NCI-H146 treated with DMSO at 0.1 percent for 48 hours (cell line): ENCODE data around the gene DPP10.
"Not testable (repeated sequence)": the region's sequence is repeated elsewhere in the genome, so short reads cannot be mapped to it uniquely, and the experiment has no call there.

ENCODE experiments used
- DNase-seq: peaks from one replicate; lab custom pipeline; 2025; ENCODE audit not compliant: unreplicated experiment; lab: John Stamatoyannopoulos, UW

Gene DPP10

DNA sequence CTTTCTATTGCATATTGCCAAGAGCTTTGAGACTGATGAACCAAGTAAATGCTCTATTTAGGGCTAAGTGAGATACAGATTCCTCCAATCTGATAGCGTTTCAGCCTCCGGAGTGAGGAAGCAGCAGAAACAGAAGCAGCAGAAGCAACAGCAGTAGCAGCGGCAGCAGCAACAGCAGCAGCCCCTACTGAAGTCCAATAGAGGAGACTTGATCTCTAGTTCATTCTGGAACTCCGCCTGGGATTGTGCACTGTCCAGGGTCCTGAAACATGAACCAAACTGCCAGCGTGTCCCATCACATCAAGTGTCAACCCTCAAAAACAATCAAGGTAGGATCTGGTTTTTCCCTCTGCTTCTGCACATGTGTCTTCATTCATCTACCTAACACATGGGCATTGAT is at the start of gene DPP10:
Gene DPP10, plus strand, starts transcription at position 132 of the 400 bp plus-strand sequence.
- no peak for DNase-seq

DNA sequence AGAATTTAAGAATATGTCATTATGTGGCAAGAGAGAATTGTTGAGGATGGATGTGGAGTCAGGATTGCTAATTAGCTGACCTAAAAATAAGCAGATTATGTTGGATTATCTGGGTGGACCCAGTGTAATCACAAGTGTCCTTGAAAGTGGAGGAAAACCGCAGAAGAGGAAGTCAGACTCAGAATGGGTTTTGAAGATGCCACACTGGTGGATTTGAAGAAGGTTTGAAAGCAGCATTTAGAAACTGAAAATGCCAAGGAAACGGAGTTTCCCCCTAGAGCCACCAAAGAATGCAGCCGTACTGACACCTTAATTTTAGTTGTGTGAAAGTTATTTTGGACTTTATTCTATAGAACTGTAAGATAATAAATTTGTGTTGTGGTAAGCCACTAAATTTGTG is 41.6 kb upstream of the DPP10 start:
- DNase-seq: no peak

DNA sequence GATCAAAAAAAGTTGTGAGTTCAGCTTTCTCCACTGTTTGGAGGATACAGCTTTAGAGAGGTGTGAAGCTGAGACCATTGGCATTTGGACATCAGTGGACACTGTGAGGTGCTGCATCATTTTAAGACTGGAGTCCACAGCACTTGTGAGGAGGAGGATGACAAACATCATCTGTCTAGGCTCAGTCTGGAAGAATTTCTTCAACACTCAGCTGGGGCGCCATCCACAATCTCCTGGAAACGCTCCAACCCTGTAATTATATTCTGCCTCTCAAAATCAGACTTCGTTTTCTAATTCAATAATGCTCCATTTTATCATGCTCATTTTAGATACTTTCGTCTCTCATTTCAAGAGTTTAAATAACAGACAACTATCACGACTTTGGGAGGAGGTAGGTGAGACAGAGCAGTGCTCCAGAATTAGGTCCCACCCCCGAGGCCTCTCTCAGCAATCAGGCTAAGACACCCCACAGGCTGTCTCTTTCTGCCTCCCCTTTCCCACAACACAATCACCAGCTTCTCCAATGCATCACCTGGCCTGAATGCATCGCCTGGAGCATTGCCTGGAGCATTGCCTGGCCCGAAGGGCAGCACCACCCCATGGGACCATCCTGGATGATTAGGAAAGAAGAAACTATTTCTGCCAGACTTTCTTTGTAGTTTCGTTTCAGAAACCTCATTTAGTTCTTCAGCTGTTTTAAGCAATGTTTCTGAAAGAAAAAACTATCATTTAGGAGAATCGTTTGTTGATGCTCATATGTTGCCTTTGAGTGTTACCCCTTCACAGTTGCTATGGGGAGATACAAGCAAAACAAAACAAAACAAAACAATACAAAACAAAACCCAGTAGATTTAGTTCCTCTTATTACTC is 37.0 kb upstream of the DPP10 start:
- no peak for DNase-seq

DNA sequence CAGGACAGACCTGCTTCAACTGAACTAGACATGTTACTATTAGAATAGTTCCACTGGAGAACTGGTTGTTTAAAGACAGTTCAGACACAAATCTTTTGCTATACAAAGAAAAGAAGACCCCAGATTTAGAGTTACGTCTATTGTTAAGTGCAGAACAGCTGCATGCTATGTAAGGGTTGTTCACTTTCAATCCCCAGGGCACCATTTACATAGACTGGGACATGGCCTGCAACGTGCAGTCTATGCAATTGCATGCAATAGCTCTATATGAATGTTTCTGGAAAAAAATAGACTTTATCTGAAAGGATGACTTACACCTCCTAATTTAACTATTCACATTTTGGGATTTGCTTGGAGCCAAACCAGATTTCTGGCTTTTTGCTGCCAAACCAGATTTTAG is 36.1 kb upstream of the DPP10 start:
- no peak for DNase-seq

DNA sequence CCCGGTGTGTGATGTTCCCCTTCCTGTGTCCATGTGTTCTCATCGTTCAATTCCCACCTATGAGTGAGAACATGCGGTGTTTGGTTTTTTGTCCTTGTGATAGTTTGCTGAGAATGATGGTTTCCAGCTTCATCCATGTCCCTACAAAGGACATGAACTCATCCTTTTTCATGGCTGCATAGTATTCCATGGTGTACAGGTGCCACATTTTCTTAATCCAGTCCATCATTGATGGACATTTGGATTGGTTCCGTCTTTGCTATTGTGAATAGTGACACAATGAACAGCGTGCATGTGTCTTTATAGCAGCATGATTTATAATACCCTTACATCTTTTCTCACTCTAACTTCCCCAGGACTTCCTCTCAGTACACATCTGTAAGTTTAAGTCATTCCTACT is 35.1 kb upstream of the DPP10 start:
- DNase-seq: not testable (repeated sequence)

DNA sequence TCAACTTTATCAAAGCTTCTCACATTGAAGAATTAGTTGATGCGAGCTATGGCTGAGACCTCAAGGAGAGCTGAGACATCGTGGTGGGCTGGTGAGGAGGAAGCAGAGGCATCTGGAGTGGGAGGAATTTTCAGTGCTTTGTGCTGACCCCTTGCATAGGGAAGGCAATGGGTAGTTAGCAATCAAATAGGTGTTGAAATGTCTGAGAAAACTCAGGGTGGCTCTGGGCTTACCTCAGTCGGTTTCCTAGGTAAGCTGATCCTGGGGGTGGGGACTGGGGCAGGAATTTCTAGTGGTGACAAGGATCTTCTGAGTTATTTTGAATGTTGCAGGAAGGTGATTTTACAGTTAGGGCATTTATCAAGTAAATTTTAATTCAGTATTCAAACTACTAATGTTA is 20.7 kb upstream of the DPP10 start:
- DNase-seq: no peak

DNA sequence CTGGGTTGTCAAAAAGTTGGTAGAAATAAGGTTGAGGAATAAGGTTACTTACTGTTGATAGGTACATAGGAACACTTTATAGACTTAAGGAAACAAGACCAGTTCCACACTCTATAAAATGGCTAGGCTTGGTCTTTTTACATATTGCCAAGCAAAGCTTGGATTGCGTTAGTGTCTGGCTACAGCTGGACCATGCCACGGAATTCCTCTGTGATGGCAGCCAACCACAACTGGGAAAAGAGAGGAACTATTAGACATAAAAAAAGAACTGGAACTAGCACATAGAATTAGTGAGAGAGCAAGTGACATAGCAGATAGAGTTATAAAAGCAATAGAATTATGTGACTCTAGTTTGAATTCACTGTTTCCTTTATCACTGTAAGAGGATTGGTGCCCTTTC is 17.7 kb upstream of the DPP10 start:
- no peak for DNase-seq

DNA sequence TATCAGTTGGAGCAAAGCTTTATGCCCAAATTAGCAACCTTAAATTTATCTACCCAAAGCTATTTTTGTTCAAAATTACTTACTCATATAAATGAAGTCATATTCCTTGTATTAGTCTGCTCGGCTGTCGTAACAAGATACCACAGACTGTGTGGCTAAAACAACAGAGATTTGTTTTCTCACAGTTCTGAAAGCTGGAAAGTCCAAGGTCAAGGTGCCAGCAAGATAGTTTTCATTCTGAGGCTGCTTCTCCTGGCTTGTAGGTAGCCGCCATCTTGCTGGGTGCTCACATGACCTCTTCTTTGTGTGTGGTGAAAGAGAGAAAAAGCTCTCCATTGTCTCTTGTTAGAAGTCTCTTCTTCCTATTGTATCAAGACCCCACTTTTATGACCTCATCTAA is 15.7 kb upstream of the DPP10 start:
- no peak for DNase-seq

DNA sequence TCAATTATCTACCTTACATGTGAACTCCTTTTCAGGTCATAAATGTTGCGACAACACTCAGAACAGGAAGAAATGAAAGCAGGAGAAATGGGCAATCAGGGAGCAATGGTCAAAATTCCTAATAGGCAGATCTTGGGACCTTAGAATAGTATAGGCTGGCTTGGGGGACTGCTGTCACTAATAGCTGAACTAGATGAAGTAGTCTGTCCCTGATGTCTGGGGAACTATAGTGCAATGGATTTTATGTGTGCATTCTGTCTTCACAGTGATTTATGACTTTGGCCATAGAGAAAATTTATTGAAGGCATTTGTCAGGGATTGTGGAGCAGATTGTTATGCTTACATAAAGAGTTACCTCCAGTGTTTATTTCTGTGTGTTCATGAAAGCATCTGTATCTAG is 6.1 kb upstream of the DPP10 start:
- DNase-seq: no peak

DNA sequence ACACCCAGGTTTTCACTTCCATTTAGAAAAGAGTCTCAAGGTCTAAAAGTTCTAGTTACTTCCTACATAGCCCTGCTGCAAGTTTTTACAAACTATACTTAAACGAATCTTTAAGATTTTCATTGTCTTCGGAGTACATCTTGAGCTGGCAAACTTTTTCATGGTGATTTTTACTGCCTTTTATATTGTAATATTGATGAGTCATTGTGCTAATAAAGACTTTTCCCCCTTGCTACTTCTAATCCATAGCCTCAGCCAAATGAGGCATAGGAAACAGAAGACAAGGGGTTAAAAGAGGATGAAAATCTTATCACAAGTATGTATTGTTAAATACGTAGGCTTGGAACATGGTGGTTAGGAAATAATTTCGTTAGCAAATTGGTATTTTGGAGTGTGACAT is 4.1 kb downstream of the DPP10 start:
- no peak for DNase-seq

DNA sequence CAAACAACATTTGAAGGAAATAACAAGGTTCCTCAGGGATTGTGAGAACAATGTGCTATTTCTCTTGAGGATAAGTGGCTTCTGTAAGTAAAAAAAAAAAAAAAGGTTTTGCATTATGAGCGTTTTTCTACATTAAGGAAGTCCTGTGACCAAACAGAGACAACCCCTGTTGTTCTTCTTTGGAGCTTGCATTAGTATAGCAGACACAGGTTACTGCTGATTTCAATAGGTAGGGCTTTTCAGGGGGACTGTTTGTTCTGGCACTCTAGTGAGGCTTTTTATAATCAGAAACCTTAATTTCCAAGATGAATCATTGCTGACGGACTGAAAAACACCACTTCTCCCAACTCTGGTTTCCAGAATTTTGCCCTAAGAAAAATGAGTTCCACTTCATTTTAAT is 8.2 kb downstream of the DPP10 start:
- DNase-seq: no peak

DNA sequence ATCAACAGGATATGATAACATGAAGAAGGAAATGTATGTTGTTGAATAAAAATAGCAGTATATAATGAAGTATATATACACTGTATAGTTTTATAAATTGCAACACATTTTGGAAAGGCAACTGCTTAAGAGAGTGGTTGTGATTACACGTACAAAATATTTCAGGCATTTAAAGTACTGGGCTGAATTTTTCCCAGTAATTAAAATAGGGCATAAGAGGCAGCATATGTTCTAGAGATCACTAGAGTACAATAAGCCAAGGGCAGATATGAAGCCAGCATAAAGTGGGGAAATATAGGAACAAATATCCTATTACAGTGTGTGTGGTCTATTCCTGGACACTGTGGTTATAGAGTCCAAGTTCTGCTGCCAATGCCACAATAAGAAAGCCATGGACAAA is 14.1 kb downstream of the DPP10 start:
- DNase-seq: no peak

DNA sequence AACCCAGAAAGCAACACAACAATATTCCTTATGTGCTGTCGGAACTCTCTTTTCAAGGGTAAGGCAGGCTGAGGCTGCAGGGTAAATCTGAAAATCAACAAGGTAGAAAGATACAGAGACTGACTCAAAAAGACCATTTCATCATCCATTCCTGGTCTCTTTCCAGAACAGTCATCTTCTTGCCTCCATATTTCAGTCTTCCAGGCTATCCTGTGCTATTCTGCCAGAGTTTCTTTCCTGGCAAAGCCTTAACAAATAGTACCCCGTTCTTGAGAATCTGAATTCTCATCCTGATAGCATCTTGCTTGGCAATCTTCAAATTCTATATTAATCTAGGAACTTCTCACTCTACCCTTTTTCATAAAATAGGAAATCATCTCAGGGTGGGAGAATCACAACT is 15.5 kb downstream of the DPP10 start:
- no peak for DNase-seq

DNA sequence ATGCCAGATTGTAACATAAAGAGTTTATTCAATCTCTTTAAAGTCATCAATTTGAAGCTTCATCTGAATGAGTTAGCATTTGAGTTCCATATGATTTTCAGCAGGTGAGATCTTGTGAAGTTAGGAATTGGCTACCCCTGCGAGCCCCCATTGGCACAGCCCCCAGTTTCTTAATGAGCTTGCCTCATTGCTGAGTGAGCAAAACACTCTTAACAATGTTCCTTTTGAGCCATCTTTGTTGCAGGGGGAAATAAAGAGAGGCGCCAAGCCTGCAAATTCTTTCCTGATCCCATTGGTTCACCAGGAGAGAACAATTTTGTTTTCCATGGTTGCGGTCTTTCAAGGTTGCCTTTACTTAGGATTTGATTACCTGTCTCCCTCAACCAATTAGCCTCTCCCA is 18.7 kb downstream of the DPP10 start:
- no peak for DNase-seq

DNA sequence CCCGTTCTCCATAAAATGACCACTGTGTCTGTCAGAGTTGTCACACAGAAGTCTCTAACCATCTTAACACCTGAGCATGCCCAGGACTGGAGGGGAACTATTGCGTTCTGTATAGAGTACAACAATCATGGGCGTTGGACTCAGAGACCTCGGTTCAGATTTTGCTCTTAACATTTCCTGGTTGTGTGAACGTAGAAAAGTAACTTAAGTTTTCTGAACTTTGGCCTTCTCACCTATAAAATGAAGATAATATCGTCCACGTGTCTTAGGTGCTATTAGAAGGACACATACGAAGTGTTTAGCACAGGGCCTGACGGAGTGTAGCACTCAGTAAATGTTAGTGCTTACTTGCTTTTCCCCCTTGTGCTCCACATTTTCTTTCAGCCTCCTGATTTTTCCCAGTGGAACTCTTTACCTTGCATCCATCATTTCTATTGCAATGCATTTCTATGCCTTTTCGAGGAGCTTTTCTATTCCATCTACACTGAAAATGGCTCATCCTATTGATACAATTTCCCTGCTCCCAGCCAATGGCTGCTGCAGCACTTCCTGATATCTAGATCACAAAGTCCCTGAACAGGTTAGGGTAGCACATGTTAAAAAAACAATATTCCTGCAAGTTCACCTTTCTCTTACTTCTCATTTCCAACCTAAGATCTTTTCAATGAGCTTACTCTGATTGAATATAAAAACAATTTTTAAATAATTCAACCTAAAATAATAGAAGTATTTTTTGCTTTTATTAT is 22.7 kb downstream of the DPP10 start:
- DNase-seq: no peak

DNA sequence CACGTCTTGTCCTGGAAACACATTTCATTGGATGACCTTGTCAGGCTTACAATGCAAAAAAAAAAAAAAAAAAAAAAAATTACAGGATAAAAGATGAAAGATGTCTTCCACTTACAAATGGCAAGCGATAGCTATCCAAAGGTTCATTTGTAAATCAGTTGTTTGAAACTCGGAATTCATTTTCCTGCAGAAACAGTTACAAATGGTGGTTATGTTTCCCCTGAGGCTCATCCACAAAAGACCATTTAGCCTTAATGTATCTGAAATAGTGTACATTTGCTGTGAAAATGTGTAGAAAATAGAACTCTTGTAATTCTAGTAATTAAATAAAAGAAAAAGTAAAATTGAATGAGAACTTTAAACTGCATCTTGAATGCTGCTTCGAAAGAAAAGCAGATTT is 25.9 kb downstream of the DPP10 start:
- DNase-seq: no peak

DNA sequence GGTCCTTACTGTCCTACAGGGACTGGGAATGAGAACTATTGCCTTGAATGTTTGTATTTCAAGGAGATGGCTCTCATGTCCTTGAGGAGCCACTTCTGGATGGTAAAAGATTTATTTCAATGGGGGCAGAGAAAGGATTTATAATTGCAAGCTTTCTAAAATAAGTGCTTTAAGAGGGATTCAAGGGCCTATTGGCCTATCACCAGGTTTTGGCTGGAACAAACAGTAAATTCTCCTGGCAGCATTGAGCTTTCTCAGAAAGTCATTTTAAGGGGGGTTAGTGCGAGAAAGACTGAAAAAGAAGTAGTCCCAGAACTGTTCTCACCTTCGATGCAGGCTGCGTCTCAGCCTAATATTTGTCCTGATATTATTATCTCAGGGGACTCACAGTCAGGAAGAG is 29.8 kb downstream of the DPP10 start:
- no peak for DNase-seq

DNA sequence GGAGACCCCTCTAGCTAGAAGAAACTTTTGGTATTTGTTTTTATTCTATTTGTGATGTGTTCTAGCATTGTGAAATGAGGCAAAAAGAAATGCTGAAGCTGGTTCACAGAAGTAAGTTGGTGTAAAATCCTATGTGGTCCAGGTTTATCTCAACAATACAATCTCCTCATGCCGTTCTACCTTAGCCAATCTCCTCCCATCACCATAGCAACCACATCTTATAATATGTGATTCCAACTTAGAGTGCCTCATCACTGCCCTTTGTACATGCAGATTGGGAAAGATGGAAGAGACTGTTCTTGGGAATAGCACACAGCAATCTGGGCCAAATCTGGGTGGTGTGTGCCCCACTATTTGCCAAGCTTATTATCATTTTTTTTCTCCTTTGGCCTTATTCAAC is 30.3 kb downstream of the DPP10 start:
- no peak for DNase-seq

DNA sequence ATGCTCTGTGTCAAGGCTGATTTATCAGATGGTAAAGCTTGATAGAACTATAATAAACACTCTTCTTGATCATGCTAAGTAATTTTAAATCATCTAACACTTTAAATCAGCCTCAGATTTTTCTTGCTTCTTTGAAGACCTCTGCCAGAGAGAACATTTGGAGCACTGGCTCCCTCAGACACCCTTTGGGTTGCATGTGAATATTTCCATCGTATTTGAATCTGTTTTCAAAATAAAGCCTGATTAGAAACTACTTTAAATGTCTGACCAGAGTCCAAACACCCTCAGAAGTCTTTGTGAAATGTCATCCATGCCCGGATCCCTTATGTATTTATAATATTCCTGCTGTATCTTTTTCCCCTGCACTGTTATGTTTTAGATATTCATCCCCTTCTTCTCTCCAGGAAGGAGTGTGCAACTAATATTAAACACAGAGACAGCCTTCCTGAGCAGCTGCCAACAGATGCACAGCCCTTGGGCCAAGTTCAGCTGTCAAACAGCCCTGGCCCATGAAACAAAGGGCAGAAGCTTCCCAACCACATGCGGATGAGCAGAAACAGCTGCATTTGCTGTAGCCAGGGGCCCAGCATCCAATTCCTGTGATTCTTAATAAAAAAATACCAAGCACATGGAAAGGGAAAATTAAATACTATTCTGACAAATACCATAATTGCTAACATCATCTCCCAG is 46.5 kb downstream of the DPP10 start:
- no peak for DNase-seq

DNA sequence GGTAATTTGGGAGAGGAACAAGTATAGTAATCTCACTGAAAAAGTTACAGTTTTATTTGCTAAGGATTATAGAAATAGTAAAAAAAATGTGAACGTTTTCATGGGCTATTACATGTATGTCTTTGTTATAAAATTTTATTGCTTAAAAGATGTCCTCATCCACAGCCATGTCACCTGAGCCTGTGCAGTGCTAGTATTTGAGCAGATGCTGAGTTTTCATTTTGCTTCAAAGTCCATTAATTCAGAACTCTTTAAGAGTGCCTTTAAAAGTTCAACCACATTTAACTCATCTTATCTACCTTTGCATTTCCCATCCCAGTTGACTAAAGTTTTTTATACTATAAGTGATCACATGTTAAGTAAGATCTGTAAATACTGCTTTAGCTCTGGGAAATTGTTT is 52.6 kb downstream of the DPP10 start:
- DNase-seq: no peak

DNA sequence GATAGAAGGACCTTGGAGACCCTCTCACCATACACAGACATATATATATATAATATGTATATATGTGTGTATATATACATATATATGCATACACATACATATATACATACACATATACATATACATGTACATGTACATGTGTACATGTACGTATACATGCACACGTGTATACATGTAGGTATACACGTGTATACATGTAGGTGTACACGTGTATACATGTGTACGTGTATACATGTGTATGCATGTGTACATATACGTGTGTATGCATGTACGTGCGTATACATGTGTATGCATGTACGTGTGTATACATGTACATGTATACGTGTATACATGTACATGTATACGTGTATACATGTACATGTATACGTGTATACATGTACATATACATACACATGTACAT is 54.5 kb downstream of the DPP10 start:
- DNase-seq: no peak

DNA sequence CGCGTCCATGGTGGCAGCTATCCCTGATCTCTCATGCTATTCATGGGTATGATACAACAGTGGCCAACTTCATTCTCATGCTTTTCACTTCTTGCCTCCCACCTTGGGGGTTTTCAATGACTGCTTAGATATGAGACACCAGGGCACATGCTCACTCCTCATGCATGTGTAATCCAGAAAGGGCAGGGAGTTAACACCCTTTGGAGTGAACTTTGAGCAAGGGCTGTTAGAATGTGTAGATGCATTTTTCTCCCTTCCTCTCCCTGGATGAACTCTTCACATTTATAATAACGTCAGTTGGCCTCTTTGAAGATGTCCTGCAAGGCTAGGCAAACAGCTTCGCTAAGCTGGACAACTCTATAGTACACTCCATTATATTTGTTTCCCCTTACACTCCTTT is 56.7 kb downstream of the DPP10 start:
- no peak for DNase-seq
